Activated CD8-positive, alpha-beta memory T cell treated with anti-CD3 and anti-CD28 coated beads, Interleukin-2, amount 50 U/mL, for 1 hour (primary cell): ENCODE results near the gene GJC2.

Experiments
- DNase-seq: peaks from one replicate; pipeline ENCODE4 v3.0.0-alpha.2; 2020; ENCODE audit errors: extremely low read depth

Gene GJC2

GRCh38 chr1:228157729-228158126 lies 8.0 kb downstream of the GJC2 start:
- no peak for DNase-seq

DNA sequence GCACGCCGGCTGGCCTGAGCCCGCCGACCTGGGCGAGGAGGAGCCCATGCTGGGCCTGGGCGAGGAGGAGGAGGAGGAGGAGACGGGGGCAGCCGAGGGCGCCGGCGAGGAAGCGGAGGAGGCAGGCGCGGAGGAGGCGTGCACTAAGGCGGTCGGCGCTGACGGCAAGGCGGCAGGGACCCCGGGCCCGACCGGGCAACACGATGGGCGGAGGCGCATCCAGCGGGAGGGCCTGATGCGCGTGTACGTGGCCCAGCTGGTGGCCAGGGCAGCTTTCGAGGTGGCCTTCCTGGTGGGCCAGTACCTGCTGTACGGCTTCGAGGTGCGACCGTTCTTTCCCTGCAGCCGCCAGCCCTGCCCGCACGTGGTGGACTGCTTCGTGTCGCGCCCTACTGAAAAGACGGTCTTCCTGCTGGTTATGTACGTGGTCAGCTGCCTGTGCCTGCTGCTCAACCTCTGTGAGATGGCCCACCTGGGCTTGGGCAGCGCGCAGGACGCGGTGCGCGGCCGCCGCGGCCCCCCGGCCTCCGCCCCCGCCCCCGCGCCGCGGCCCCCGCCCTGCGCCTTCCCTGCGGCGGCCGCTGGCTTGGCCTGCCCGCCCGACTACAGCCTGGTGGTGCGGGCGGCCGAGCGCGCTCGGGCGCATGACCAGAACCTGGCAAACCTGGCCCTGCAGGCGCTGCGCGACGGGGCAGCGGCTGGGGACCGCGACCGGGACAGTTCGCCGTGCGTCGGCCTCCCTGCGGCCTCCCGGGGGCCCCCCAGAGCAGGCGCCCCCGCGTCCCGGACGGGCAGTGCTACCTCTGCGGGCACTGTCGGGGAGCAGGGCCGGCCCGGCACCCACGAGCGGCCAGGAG lies 8.6 kb downstream of the GJC2 start:
- no peak for DNase-seq

GRCh38 chr1:228159008-228159665 lies 9.4 kb downstream of the GJC2 start:
- no peak for DNase-seq

DNA sequence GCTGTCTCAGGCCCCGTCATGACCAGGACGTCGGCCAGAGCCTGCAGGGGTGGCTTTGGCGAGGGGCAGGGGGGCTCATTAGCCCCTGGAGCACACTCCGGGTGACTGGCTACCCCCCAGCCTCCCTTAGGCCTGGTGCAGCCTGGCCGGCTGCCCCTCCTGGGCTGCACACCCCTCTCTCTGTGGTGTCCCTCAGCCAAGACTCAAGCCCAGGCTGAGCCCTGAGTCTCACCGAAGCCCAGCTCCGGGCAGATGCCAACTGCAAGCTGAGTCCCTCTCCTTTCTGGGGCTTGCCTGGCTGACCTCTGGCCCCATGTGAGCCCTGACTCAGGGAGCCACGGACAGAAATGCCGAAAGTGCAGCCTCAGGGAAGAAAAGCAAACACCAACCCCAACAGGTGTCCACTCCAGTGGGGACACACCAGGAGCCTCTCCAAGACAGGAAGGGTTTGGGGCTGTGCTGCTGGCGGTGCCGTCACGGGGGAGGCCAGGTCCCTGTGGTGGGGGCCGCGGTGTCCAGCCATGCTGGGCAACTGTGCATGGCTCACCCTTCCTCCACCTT lies 10.6 kb downstream of the GJC2 start:
- DNase-seq, result no peak

DNA sequence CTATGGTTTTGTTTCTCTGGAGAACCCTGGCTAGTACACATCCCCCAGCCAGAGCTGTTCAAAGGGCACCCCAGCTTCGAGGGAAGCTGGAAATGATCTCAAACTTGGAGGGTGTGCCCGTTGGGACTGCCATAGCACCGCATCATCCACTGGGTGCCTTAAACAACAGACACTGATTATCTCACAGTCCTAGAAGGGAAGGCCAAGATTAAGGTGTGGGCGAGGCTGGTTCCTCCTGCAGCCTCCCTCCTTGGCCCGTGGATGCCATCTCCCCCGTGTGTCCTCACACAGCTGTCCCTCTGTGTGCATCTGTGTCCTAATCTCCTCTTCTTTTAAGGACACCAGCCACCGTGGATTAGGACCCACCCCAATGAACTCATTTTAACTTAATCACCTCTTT lies 11.6 kb downstream of the GJC2 start:
- DNase-seq, result no peak

DNA sequence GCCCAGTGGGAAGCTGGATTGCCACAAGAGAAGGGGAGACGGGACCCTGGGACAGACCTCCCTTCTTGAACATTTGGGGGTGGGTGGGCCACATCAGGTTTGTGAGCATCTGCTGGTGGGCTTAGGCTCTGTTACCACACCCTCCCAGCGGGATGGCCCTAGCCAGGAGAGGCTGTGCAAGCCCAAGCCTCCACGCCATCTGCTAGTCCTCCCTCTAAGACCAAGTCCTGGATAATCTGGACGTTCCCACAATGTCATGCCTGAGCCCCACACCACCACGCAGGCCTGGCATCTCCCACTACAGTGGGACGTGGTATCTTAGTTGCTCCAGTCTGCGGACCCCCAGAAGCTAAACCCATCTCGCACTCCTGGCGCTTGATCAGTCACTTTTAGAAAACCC lies 12.1 kb downstream of the GJC2 start:
- no peak for DNase-seq

GRCh38 chr1:228162286-228163006 lies 12.7 kb downstream of the GJC2 start:
- DNase-seq, result no peak

DNA sequence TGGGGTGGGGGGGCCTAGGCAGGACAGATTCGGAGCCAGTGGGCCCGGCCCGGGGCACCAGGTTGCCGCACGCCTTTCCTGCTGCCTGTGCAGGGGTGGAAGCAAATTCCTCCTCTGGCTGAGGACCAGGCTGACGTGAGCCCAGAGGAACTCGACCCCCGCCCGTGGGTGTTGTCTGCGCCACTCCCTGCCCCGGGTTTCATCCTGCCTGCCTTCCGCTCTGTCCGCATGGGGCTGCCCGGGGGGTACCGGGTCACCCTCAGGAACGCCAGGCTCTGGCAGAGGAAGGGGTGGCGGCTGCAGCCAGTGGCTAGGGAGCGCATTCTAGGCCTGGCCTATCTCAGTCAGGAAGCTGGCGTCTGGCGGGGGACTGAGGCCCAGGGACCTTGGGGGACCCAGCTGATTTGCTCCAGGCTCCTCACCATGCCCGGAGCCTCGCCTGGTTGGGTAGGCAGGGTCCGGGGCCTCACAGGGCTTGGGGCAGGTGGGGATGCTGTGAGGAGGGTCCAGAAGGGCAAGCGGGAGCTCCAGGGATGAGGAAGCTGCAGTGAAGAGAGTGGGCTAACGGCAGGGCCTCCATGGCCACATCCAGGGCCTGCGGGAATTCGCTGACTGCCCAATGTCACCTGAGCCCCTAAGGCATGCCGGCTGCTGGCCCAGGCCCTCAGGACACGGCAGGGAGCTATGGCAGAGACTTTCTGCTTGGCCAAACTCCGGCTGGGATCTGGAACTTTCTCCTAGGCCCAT lies 13.4 kb downstream of the GJC2 start:
- DNase-seq, result no peak

DNA sequence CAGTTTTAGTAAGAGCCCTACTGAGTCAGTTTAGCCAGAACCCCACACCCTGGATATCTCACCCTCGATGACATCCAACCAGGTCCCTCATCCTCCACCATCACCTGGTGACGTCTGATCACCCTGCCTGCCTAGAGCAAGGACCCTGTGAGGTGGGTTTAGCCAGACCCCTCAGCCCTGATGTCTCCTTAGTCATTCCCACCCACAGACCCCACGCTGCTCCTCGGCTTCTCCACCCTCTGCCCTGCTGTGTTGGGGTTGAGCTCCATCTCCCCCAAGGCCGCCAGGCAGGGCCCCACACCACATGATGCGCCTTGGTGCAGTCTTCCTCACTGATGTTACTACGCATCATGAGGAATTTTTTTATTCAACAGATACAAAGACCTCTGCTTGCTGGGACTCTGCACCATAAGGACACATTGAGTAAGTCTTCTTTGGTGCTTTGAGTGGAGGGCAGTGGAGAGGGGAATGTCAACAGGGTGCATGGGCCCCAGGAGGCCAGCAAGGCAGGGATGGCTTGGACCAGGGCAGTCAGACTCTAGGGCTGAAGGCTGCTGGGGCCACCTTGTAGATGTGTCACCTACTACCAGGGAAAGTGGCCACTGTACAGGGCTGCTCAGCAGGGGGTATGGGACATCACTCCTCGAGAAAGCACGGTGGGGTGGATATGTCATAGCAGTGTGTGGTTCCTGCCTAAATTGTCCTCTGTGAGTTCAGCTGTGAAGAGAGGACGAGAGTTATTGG lies 14.2 kb downstream of the GJC2 start:
- DNase-seq, result no peak

GRCh38 chr1:228164561-228165371 lies 15.0 kb downstream of the GJC2 start:
- no peak for DNase-seq

DNA sequence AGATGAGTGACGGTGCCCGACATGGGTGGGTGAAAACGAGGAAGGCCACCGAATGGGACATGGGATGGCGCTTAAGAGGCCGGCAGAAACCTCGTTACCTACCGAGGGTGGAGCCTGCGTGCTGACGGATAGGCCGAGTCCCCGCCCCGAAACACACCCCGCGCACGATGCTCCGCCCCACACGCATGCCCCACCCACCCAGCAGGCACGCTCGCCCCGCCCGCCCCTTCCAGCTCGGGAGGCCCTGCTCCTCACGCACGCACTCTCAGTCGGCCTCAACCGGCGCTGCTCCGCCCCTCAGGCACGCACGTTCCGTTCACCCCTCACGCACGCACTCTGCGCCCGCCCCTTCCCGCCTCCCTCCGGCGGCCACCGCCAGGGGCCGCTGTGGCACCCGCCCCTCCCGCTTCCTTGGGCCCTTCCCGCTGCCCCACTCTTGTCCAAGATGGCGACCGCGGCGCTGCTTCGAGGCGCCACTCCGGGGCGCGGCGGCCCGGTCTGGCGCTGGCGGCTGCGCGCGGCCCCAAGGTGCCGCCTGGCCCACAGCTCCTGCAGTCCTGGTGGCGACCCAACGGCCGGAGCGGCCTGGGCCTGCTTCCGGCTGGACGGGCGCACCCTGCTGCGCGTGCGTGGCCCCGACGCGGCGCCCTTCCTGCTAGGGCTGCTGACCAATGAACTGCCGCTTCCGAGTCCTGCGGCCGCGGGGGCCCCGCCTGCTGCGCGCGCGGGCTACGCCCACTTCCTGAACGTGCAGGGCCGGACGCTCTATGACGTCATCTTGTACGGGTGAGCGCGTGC lies 15.8 kb downstream of the GJC2 start, which contains the start of gene IBA57:
IBA57 (plus strand) TSS at position 433 of the 798 bp plus-strand sequence; CDS start at position 446, 13 bp downstream.
- DNase-seq, result peak; percentile 99

DNA sequence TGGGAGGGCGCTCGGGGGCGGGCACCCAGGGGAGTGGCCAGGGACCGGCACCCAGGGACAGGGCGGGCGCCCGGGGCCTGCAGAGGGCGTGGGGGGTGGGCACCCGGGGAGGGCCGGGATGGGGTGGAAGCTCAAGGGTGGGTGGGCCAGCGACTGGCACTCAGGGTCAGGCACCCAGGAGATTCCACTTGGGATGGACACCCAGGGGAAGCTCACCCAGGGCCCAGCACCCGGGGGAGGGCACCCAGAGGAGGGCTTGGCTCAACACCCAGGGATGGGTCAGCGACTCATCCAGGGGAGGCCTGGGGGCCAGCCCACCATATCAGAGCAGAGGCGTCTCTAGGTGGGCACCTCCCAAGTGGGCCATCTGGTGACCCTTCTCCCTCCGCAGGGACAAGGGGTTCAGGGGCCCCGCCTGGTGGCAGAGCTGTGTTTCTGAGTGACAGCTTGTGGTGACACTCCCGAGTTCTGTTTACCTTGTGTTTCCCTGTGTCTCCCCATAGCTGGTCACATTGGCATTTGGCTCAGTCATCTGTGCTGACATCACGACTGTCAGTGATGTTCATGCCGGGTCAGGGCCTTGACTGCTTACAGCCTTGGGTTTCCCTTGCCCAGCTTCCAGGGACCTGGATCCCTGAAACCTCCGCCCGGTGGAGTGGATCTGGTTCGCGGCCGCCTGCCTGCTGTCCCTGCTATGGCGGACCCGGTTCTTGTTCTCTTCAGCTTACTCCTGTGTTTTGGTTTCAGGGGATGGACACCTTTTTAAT lies 16.6 kb downstream of the GJC2 start:
- DNase-seq, result no peak

GRCh38 chr1:228168563-228169270 lies 19.0 kb downstream of the GJC2 start:
- DNase-seq, result no peak

DNA sequence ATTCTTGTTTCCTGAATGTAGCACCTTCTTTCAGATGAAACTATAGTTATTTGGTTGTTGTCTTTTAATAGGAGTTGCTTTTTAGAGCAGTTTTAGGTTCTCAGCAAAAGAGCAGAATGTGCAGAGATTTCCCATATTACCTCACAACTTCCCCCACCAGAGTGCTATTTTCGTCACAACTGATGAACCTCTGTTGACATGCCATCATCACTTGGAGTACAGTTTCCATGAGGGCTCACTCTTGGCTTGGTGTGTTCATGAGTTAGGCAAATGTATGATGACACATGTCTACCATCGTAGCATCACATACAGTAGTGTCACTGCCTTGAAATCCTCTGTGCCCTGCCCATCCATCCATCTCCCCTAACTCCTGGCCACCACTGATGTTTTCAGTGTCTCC lies 19.6 kb downstream of the GJC2 start:
- no peak for DNase-seq

GRCh38 chr1:228170666-228171065 lies 20.9 kb downstream of the GJC2 start:
- no peak for DNase-seq

GRCh38 chr1:228171221-228171891 lies 21.6 kb downstream of the GJC2 start:
- no peak for DNase-seq
